Naive thymus-derived CD4-positive, alpha-beta T cell (primary cell): ENCODE results near the gene TMOD3. TPM values are rescaled to one million over a fixed set of nuclear protein-coding genes. Genes with fewer than 3 reads are reported as not detected.

ENCODE experiments used
- ATAC-seq: fragments of 150-1000 bp; cut with Tn5 transposase; 2 replicates; pipeline ENCODE4 v1.10.0; 2021; ENCODE audit warnings: mild to moderate bottlenecking, moderate library complexity
- CTCF ChIA-PET: fragments of 350-600 bp; sonication (Branson Sonifier 250); formaldehyde crosslinking; loops from one replicate; lab custom pipeline; 2021; ENCODE audit warnings: antibody characterized with exemption; lab: Charles Lee
- POLR2A ChIA-PET: fragments of 350-600 bp; sonication (Branson Sonifier 250); formaldehyde crosslinking; loops from one replicate; lab custom pipeline; 2021; ENCODE audit warnings: antibody characterized with exemption, inconsistent platforms; lab: Charles Lee
- DNase-seq, 9 donors: peaks; one replicate each; pipeline versions ENCODE4 v3.0.0 to v3.0.0-alpha.2; 2020 to 2022; ENCODE audit warnings: mixed read lengths in 1 of 9
- H3K27ac ChIP-seq: one replicate; pipeline ENCODE4 v1.7.0; 2013; ENCODE audit warnings: mild to moderate bottlenecking, low read depth, low read length, moderate library complexity
- H3K27me3 ChIP-seq, 2 donors: one replicate each; pipeline ENCODE4 v1.7.0; 2013; ENCODE audit warnings: low read length in 2 of 2, mild to moderate bottlenecking in 2 of 2, moderate library complexity in 2 of 2; ENCODE audit not compliant: control insufficient read depth in 2 of 2, insufficient read depth in 2 of 2
- H3K36me3 ChIP-seq, 3 experiments: 1 replicate in 2 of 3; 2 replicates in 1 of 3; pipeline ENCODE4 v1.7.0; 2013; ENCODE audit warnings: low read length in 3 of 3, mild to moderate bottlenecking in 3 of 3, moderate library complexity in 1 of 3; ENCODE audit not compliant: insufficient read depth in 3 of 3, control insufficient read depth in 2 of 3
- H3K4me1 ChIP-seq, 2 donors: one replicate each; pipeline ENCODE4 v1.7.0; 2013; ENCODE audit warnings: low read length in 2 of 2, mild to moderate bottlenecking in 2 of 2, moderate library complexity in 1 of 2; ENCODE audit not compliant: control insufficient read depth in 2 of 2, insufficient read depth in 2 of 2
- H3K4me3 ChIP-seq: 2 replicates; pipeline ENCODE4 v1.7.0; 2013; ENCODE audit warnings: mild to moderate bottlenecking, low read length
- H3K9me3 ChIP-seq, 3 experiments: 1 replicate in 2 of 3; 2 replicates in 1 of 3; pipeline ENCODE4 v1.7.0; 2013; ENCODE audit warnings: low read length in 3 of 3; ENCODE audit not compliant: control insufficient read depth in 2 of 3
- H3K27ac Mint-ChIP-seq, 9 donors: one replicate each; pipeline ENCODE4 v1.8.0; 2020 to 2022; ENCODE audit warnings: mixed read lengths in 9 of 9, mild to moderate bottlenecking in 8 of 9, moderate library complexity in 5 of 9, inconsistent platforms in 2 of 9
- H3K27me3 Mint-ChIP-seq, 5 donors: one replicate each; pipeline ENCODE4 v1.8.0; 2021 to 2022; ENCODE audit warnings: mixed read lengths in 5 of 5, mild to moderate bottlenecking in 1 of 5
- H3K36me3 Mint-ChIP-seq, 5 donors: one replicate each; pipeline ENCODE4 v1.8.0; 2020 to 2022; ENCODE audit warnings: mixed read lengths in 5 of 5, mild to moderate bottlenecking in 3 of 5, inconsistent platforms in 1 of 5
- H3K4me1 Mint-ChIP-seq, 7 donors: one replicate each; pipeline ENCODE4 v1.8.0; 2020 to 2022; ENCODE audit warnings: mixed read lengths in 7 of 7, mild to moderate bottlenecking in 3 of 7, inconsistent platforms in 1 of 7
- H3K4me3 Mint-ChIP-seq, 10 donors: one replicate each; pipeline ENCODE4 v1.8.0; 2020 to 2022; ENCODE audit warnings: mild to moderate bottlenecking in 10 of 10, mixed read lengths in 10 of 10, moderate library complexity in 6 of 10, inconsistent platforms in 2 of 10
- H3K9me3 Mint-ChIP-seq, 11 donors: one replicate each; pipeline ENCODE4 v1.8.0; 2020 to 2022; ENCODE audit warnings: mixed read lengths in 11 of 11, mild to moderate bottlenecking in 4 of 11, inconsistent platforms in 1 of 11, moderate library complexity in 1 of 11
- intact Hi-C, 2 donors: fragments of 100-400 bp; cut with micrococcal nuclease; formaldehyde crosslinking; loops; one replicate each; pipeline ENCODE4 v1.15.1; 2023
- polyA plus RNA-seq, 2 donors: library from polyadenylated mRNA; unstranded; fragments of 300-500 nt; fragmentation: Illumina TruSeq; gene quantifications; one replicate each; pipeline ENCODE4 v1.2.3, GENCODE V29; 2021
- total RNA-seq, 6 experiments: library from RNA in 5 of 6; stranded (reverse) in 5 of 6; gene quantifications; 1 replicate in 5 of 6; 2 replicates in 1 of 6; pipeline ENCODE4 v1.2.3 and lab custom pipeline; 2021 to 2026

TMOD3 gene
- total and polyA plus RNA-seq, 7 experiments from 2014 or later, result 25.5 to 75.9 (median 49.1) TPM

- Histone ChIP-seq H3K27ac (no peak overlapping the region), H3K9me3 (peaks cover 0 to 11% (median 0%) of the 10 kb centered on the region in 3 experiments), H3K4me1 (no peaks in the 10 kb centered on the region), H3K27me3 (no peaks in the 10 kb centered on the region), H3K36me3 (peaks cover 0 to 4% (median 0%) of the 10 kb centered on the region in 3 experiments), H3K4me3 (no peak overlapping the region)
- Mint-ChIP-seq H3K9me3 (peaks cover 0 to 32% (median 19%) of the 10 kb centered on the region in 11 donors), H3K36me3 (peaks cover 10 to 43% (median 27%) of the 10 kb centered on the region in 5 donors), H3K27me3 (peaks cover 0 to 6% (median 0%) of the 10 kb centered on the region in 5 donors), H3K4me3 (no peak overlapping the region), H3K4me1 (peaks cover 0 to 2% (median 0%) of the 10 kb centered on the region in 7 donors), H3K27ac (no peak overlapping the region)
- no peak for DNase-seq
- CTCF ChIA-PET, result no interaction called here
- POLR2A ChIA-PET, result no interaction called here
- intact Hi-C loops, result no loop called here
- no peak for ATAC-seq
These were observed 11.3 kb upstream of the TMOD3 start for GRCh38 chr15:51818150-51818549.

- Mint-ChIP-seq H3K9me3 (peaks cover 0 to 18% (median 7%) of the 10 kb centered on the region in 11 donors), H3K27ac (no peak overlapping the region), H3K36me3 (peaks cover 6 to 7% (median 6%) of the 10 kb centered on the region in 5 donors), H3K4me1 (peaks cover 1 to 12% (median 4%) of the 10 kb centered on the region in 7 donors), H3K27me3 (peaks cover 0 to 15% (median 0%) of the 10 kb centered on the region in 5 donors), H3K4me3 (no peak overlapping the region)
- no peak overlapping the region for H3K27ac ChIP-seq
- DNase-seq, result no peak
- H3K36me3 ChIP-seq, result peaks cover 0 to 4% (median 0%) of the 10 kb centered on the region in 3 experiments
- H3K4me1 ChIP-seq, result peaks cover 2 to 4% of the 10 kb centered on the region in 2 donors
- no peak overlapping the region for H3K4me3 ChIP-seq
- H3K9me3 ChIP-seq, result peaks cover 0 to 11% (median 0%) of the 10 kb centered on the region in 3 experiments
- CTCF ChIA-PET, result no interaction called here
- ATAC-seq, result no peak
- intact Hi-C loops, result loop anchor here (5.0 to 10.0 kb wide), 4 partner anchors 88 to 702 kb away; partner anchors contain the start of genes LYSMD2 (in 2 of the 2), LEO1 (in 1 of the 2) and MYO5A (in 1 of the 2)
- POLR2A ChIA-PET, result no interaction called here
- H3K27me3 ChIP-seq, result no peaks in the 10 kb centered on the region
These were observed 3.8 kb upstream of the TMOD3 start for GRCh38 chr15:51825698-51826097.

GRCh38 chr15:51828621-51829375 is 655 bp upstream of the TMOD3 start:
- H3K36me3 Mint-ChIP-seq, result peaks cover 0 to 1% (median 0%) of the 10 kb centered on the region in 5 donors
- intact Hi-C loops, result loop anchor here (1.0 to 10.0 kb wide), 8 partner anchors 9 to 699 kb away; partner anchors contain the start of genes LEO1 (in 2 of the 2), LYSMD2 (in 2 of the 2), MYO5A (in 1 of the 2) and TMOD2 (in 1 of the 2)
- H3K27ac Mint-ChIP-seq, result peak overlapping the region in 7 of 9 donors; percentile 81 to 94 (median 92)
- DNase-seq, result no peak
- Histone ChIP-seq H3K4me1 (peaks cover 21 to 26% of the 10 kb centered on the region in 2 donors), H3K36me3 (peaks cover 0 to 4% (median 0%) of the 10 kb centered on the region in 3 experiments), H3K9me3 (no peaks in the 10 kb centered on the region), H3K4me3 (peak overlapping the region; percentile 93), H3K27me3 (no peaks in the 10 kb centered on the region), H3K27ac (no peak overlapping the region)
- H3K9me3 Mint-ChIP-seq, result peaks cover 0 to 2% (median 0%) of the 10 kb centered on the region in 11 donors
- ChIA-PET CTCF (no interaction called here), POLR2A (interaction anchor here (1.0 to 2.5 kb wide), 2 partner anchors 13 to 16 kb away, joined by 3 to 7 read pairs; no protein-coding TSS in a partner anchor)
- H3K27me3 Mint-ChIP-seq, result peaks cover 0 to 12% (median 0%) of the 10 kb centered on the region in 5 donors
- peaks cover 26 to 43% (median 34%) of the 10 kb centered on the region in 7 donors for H3K4me1 Mint-ChIP-seq
- ATAC-seq, result no peak
- peak overlapping the region; percentile 94 to 99 (median 98) for H3K4me3 Mint-ChIP-seq

- peak in 5 of 9 donors; percentile 11 to 32 (median 17) for DNase-seq
These were observed 888 bp downstream of the TMOD3 start for GRCh38 chr15:51830276-51830806.

GRCh38 chr15:51833772-51834171 is 4.3 kb downstream of the TMOD3 start:
- H3K9me3 ChIP-seq, result no peaks in the 10 kb centered on the region
- H3K27ac Mint-ChIP-seq, result no peak overlapping the region
- CTCF ChIA-PET, result no interaction called here

More at GRCh38 chr15:51830276-51830806, 888 bp downstream of the TMOD3 start:
- Mint-ChIP-seq H3K9me3 (no peaks in the 10 kb centered on the region), H3K4me3 (peak overlapping the region; percentile 94 to 99 (median 98)), H3K27me3 (peaks cover 0 to 3% (median 0%) of the 10 kb centered on the region in 5 donors), H3K36me3 (peaks cover 0 to 1% (median 0%) of the 10 kb centered on the region in 5 donors), H3K27ac (peak overlapping the region; percentile 87 to 97 (median 94)), H3K4me1 (peaks cover 33 to 58% (median 48%) of the 10 kb centered on the region in 7 donors)
- Histone ChIP-seq H3K4me1 (peaks cover 21 to 26% of the 10 kb centered on the region in 2 donors), H3K36me3 (peaks cover 0 to 4% (median 0%) of the 10 kb centered on the region in 3 experiments), H3K27ac (peak overlapping the region; percentile 85), H3K9me3 (no peaks in the 10 kb centered on the region), H3K4me3 (peak overlapping the region; percentile 93), H3K27me3 (no peaks in the 10 kb centered on the region)
- intact Hi-C loops, result loop anchor here (1.0 to 5.0 kb wide), 4 partner anchors 32 to 192 kb away; no protein-coding TSS in a partner anchor
- POLR2A ChIA-PET, result interaction anchor here (1.1 to 2.5 kb wide), 3 partner anchors 15 to 97 kb away, joined by 3 to 7 read pairs (median 3); no protein-coding TSS in a partner anchor
- CTCF ChIA-PET, result no interaction called here
- ATAC-seq, result no peak

GRCh38 chr15:51837792-51838251 is 8.4 kb downstream of the TMOD3 start:
- Histone ChIP-seq H3K27me3 (no peaks in the 10 kb centered on the region), H3K4me3 (no peak overlapping the region), H3K9me3 (no peaks in the 10 kb centered on the region), H3K36me3 (no peaks in the 10 kb centered on the region), H3K4me1 (peaks cover 27 to 37% of the 10 kb centered on the region in 2 donors), H3K27ac (no peak overlapping the region)
- ATAC-seq (peak; percentile 70), DNase-seq (peak in 4 of 9 donors; percentile 15 to 23 (median 21))
- Mint-ChIP-seq H3K4me3 (peak overlapping the region; percentile 12 to 76 (median 68)), H3K4me1 (peaks cover 65 to 100% (median 88%) of the 10 kb centered on the region in 7 donors), H3K27ac (peak overlapping the region; percentile 8 to 63 (median 18)), H3K36me3 (peaks cover 0 to 3% (median 0%) of the 10 kb centered on the region in 5 donors), H3K9me3 (no peaks in the 10 kb centered on the region), H3K27me3 (no peaks in the 10 kb centered on the region)
- intact Hi-C loops, result loop anchor here (1.0 kb wide), 1 partner anchor 9 kb away; the partner anchor contains the start of gene TMOD3 (in 2 of the 2)
- ChIA-PET CTCF (no interaction called here), POLR2A (interaction anchor here (0.7 kb wide), 1 partner anchor 868 kb away, joined by 3 read pairs; no protein-coding TSS in a partner anchor)

More at GRCh38 chr15:51833772-51834171, 4.3 kb downstream of the TMOD3 start:
- Histone ChIP-seq H3K4me3 (no peak overlapping the region), H3K27ac (no peak overlapping the region), H3K4me1 (peaks cover 34 to 37% of the 10 kb centered on the region in 2 donors), H3K36me3 (peaks cover 0 to 4% (median 0%) of the 10 kb centered on the region in 3 experiments), H3K27me3 (no peaks in the 10 kb centered on the region)
- intact Hi-C loops, result loop anchor here (5.0 kb wide), 3 partner anchors 34 to 189 kb away; no protein-coding TSS in a partner anchor
- Mint-ChIP-seq H3K4me1 (peaks cover 56 to 92% (median 81%) of the 10 kb centered on the region in 7 donors), H3K4me3 (peak overlapping the region in 5 of 10 donors; percentile 17 to 99 (median 46)), H3K27me3 (no peaks in the 10 kb centered on the region), H3K9me3 (no peaks in the 10 kb centered on the region), H3K36me3 (peaks cover 0 to 3% (median 0%) of the 10 kb centered on the region in 5 donors)
- POLR2A ChIA-PET, result no interaction called here
- ATAC-seq, result no peak
- DNase-seq, result no peak
